ENCODE measurements around the gene RPL41.
A peak's percentile ranks its signal among the peaks of the same experiment; 100 is the strongest.
"Not testable (repeated sequence)": the region's sequence is repeated elsewhere in the genome, so short reads cannot be mapped to it uniquely, and the experiment has no call there.

The RPL41 gene

DNA sequence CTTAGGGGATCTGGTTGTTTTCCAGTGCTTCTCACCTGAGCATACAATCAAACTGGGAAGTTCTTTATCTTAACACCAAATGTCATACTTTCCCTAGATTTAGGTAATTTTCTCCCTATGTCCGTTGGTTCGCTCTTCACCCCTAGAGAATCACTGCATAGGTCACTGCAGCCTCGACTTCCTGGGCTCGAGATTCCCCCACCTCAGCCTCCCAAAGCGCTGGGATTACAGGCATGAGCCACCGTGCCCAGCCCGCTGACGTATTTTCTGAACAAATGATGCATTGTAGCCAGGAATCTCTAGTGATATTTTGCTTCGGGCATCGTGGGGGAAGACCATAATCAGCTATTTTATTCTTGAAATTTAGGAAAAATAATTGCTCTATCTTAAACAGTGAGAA lies 1.1 kb upstream of the RPL41 start:
- Histone ChIP-seq H3K27me3 (ENCODE audit: control insufficient read depth in 2 of 2, insufficient read depth in 2 of 2, low read length in 2 of 2) (no peaks in the 10 kb centered on the region), H3K9ac (ENCODE audit: low read depth in 1 of 2, low read length in 2 of 2) (peak overlapping the region; percentile 91 to 99), H3K36me3 (ENCODE audit: control insufficient read depth in 2 of 2, insufficient read depth in 2 of 2, low read length in 2 of 2) (peaks cover 21 to 31% of the 10 kb centered on the region in 2 donors), H3K9me3 (ENCODE audit: control insufficient read depth in 2 of 2, low read length in 2 of 2) (no peaks in the 10 kb centered on the region), H3K4me1 (ENCODE audit: control insufficient read depth in 2 of 2, insufficient read depth in 2 of 2, low read length in 2 of 2) (peaks cover 18 to 20% of the 10 kb centered on the region in 2 donors), H3K4me3 (ENCODE audit: low read length in 2 of 2) (peak overlapping the region; percentile 82 to 92), H3K27ac (ENCODE audit: low read depth in 2 of 2, low read length in 2 of 2) (peak overlapping the region in 1 of 2 donors; percentile 96)

DNA sequence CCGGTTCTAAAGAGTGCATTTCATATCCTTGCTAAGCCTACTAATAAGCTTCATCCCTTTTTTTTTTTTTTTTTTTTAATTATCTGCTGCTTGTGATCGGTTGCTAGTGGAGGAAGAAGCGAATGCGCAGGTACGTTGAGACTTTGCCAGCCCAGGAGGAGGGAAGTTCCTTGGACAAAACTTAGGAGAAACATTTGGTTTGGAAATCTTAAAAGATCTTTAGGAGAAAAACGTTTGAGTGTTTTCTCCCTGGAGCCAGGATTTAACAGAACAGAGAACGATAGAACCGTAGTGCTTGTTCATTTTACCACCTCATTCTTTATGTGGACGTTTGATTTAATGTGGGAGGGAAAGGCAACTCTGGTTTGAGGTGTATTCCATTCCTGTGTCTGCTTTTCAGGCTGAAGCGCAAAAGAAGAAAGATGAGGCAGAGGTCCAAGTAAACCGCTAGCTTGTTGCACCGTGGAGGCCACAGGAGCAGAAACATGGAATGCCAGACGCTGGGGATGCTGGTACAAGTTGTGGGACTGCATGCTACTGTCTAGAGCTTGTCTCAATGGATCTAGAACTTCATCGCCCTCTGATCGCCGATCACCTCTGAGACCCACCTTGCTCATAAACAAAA lies 761 bp downstream of the RPL41 start:
- Histone ChIP-seq H3K9ac (ENCODE audit: low read depth in 1 of 2, low read length in 2 of 2) (peak overlapping the region; percentile 97 to 99), H3K4me3 (ENCODE audit: low read length in 2 of 2) (peak overlapping the region; percentile 87 to 92), H3K36me3 (ENCODE audit: control insufficient read depth in 2 of 2, insufficient read depth in 2 of 2, low read length in 2 of 2) (peaks cover 12 to 30% of the 10 kb centered on the region in 2 donors)

DNA sequence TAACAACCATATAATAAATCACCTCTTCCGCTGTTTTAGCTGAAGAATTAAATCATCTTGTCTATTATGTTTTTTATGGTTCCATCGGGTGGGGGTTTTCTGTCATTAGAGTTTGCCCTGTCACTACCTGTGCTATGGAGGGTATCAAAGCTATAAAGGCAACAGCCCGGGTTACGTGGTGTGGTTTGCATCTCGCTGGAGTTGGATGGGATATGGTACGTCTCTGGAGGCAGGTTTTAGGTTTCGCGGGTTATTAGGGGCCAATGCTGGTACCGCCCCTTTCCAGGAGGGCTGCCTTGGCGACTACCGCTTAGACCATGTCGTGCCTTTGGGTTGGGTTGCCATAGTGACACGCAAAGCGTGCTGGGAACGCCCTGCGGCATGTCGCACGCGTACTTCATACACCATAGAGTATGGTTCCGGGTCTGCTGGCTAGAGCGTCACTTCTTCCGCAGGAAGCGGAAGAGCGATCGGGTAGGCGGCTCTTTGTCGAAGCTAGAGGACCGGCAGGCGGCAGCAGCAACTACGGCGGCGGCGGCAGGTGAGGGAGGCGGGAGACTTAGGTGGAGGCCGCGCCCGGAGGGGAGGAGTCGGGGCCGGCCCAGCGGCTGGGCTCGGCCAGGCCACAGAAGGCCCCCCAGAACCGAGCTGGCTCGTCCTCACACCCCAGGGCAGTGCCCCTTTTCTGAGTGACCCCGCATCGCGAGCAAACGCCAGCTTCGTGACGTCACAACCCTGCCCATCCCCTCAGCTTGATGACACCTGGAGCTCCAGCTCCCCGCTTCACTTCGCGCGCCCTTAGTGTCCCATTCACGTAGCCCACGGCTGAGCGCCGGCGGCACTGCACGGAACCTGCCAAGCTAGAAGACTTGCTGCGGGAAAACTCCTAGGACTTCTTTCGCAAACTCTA lies 1.6 kb downstream of the RPL41 start, which contains the start of gene ZC3H10:
Gene ZC3H10, plus strand, starts transcription at position 489 of the 910 bp plus-strand sequence. CDS start 2,297 bp downstream, outside the sequence.
- Histone ChIP-seq H3K27ac (ENCODE audit: low read depth in 2 of 2, low read length in 2 of 2) (peak within 1 kb of the TSS; percentile 95 to 96), H3K9ac (ENCODE audit: low read depth in 1 of 2, low read length in 2 of 2) (peak within 1 kb of the TSS; percentile 97 to 99), H3K27me3 (ENCODE audit: control insufficient read depth in 2 of 2, insufficient read depth in 2 of 2, low read length in 2 of 2) (no peaks in the 10 kb centered on the region), H3K4me1 (ENCODE audit: control insufficient read depth in 2 of 2, insufficient read depth in 2 of 2, low read length in 2 of 2) (peaks cover 18 to 20% of the 10 kb centered on the region in 2 donors), H3K4me3 (ENCODE audit: low read length in 2 of 2) (peak within 1 kb of the TSS; percentile 87 to 92), H3K36me3 (ENCODE audit: control insufficient read depth in 2 of 2, insufficient read depth in 2 of 2, low read length in 2 of 2) (peaks cover 11 to 27% of the 10 kb centered on the region in 2 donors), H3K9me3 (ENCODE audit: control insufficient read depth in 2 of 2, low read length in 2 of 2) (no peaks in the 10 kb centered on the region)

More for the DNA sequence above, 761 bp downstream of the RPL41 start:
- Histone ChIP-seq H3K4me1 (ENCODE audit: control insufficient read depth in 2 of 2, insufficient read depth in 2 of 2, low read length in 2 of 2) (peaks cover 18 to 20% of the 10 kb centered on the region in 2 donors), H3K27ac (ENCODE audit: low read depth in 2 of 2, low read length in 2 of 2) (peak overlapping the region; percentile 95 to 96)
- not testable (repeated sequence) for H3K9me3 ChIP-seq (ENCODE audit: control insufficient read depth in 2 of 2, low read length in 2 of 2); H3K27me3 ChIP-seq (ENCODE audit: control insufficient read depth in 2 of 2, insufficient read depth in 2 of 2, low read length in 2 of 2)

- peak overlapping the region; percentile 95 to 96 for H3K27ac ChIP-seq (ENCODE audit: low read depth in 2 of 2, low read length in 2 of 2)
- H3K9ac ChIP-seq (ENCODE audit: low read depth in 1 of 2, low read length in 2 of 2): peak overlapping the region; percentile 75 to 97
- H3K4me1 ChIP-seq (ENCODE audit: control insufficient read depth in 2 of 2, insufficient read depth in 2 of 2, low read length in 2 of 2): peaks cover 18 to 20% of the 10 kb centered on the region in 2 donors
- peaks cover 8 to 22% of the 10 kb centered on the region in 2 donors for H3K36me3 ChIP-seq (ENCODE audit: control insufficient read depth in 2 of 2, insufficient read depth in 2 of 2, low read length in 2 of 2)
- peak overlapping the region; percentile 82 to 87 for H3K4me3 ChIP-seq (ENCODE audit: low read length in 2 of 2)
- no peaks in the 10 kb centered on the region for H3K27me3 ChIP-seq (ENCODE audit: control insufficient read depth in 2 of 2, insufficient read depth in 2 of 2, low read length in 2 of 2)
- no peaks in the 10 kb centered on the region for H3K9me3 ChIP-seq (ENCODE audit: control insufficient read depth in 2 of 2, low read length in 2 of 2)
Observed at GRCh38 chr12:56118688-56119357, 2.4 kb downstream of the RPL41 start.

DNA sequence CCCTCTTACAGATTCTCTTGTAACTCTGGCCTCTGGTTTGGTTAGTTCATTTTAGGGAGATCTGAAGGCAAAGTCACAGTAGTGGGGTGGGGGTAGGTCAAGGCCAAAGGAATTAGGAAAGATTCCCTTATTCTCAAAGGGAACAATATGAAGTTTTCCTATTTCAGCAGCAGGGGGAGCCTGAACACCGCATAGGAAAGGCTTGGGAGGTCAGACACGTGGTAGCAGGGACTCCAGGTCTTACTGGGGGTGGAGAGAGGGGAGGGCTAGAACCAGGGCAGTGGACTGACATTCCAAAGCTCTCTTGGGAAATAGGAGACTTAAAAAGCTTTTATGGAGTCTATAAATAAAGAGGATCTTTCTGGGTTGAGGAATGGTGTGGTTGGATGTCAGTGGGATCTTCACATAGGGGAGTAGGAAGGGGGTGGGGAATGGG lies 2.9 kb downstream of the RPL41 start:
- Histone ChIP-seq H3K4me1 (ENCODE audit: control insufficient read depth in 2 of 2, insufficient read depth in 2 of 2, low read length in 2 of 2) (peaks cover 18 to 20% of the 10 kb centered on the region in 2 donors), H3K27me3 (ENCODE audit: control insufficient read depth in 2 of 2, insufficient read depth in 2 of 2, low read length in 2 of 2) (no peaks in the 10 kb centered on the region), H3K36me3 (ENCODE audit: control insufficient read depth in 2 of 2, insufficient read depth in 2 of 2, low read length in 2 of 2) (peaks cover 7 to 19% of the 10 kb centered on the region in 2 donors), H3K9me3 (ENCODE audit: control insufficient read depth in 2 of 2, low read length in 2 of 2) (no peaks in the 10 kb centered on the region), H3K4me3 (ENCODE audit: low read length in 2 of 2) (peak overlapping the region; percentile 82 to 87), H3K9ac (ENCODE audit: low read depth in 1 of 2, low read length in 2 of 2) (peak overlapping the region in 1 of 2 donors; percentile 97), H3K27ac (ENCODE audit: low read depth in 2 of 2, low read length in 2 of 2) (peak overlapping the region; percentile 35 to 96)

DNA sequence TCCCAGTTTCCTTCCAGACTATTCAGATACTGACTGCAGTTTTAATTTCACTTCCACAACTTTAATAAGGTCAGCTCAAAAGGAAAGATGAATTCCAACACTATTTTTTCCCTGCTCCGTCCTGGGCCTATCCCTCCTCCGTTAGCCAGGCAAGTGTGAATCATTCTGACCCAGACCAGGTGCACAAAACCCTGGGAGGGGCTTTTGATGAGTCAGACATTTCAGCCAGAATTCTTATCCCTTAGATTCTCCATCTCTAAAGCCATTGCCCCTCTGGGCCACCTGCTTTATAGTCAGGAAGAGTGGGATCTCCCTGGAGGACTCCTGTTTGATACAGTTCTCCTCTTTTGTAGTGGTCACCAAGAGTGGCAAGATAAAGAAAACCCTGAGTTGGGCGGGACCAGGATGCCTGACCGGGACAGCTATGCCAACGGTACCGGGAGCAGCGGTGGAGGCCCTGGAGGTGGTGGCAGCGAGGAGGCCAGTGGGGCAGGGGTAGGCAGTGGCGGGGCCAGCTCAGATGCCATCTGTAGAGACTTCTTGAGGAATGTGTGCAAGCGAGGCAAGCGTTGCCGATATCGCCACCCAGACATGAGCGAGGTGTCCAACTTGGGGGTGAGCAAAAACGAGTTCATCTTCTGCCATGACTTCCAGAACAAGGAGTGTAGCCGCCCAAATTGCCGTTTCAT lies 3.9 kb downstream of the RPL41 start:
- Histone ChIP-seq H3K4me1 (ENCODE audit: control insufficient read depth in 2 of 2, insufficient read depth in 2 of 2, low read length in 2 of 2) (peaks cover 18 to 20% of the 10 kb centered on the region in 2 donors), H3K27me3 (ENCODE audit: control insufficient read depth in 2 of 2, insufficient read depth in 2 of 2, low read length in 2 of 2) (no peaks in the 10 kb centered on the region), H3K27ac (ENCODE audit: low read depth in 2 of 2, low read length in 2 of 2) (peak overlapping the region in 1 of 2 donors; percentile 20), H3K9ac (ENCODE audit: low read depth in 1 of 2, low read length in 2 of 2) (peak overlapping the region in 1 of 2 donors; percentile 3), H3K9me3 (ENCODE audit: control insufficient read depth in 2 of 2, low read length in 2 of 2) (no peaks in the 10 kb centered on the region), H3K4me3 (ENCODE audit: low read length in 2 of 2) (no peak overlapping the region), H3K36me3 (ENCODE audit: control insufficient read depth in 2 of 2, insufficient read depth in 2 of 2, low read length in 2 of 2) (peaks cover 7 to 19% of the 10 kb centered on the region in 2 donors)

GRCh38 chr12:56121204-56121870 lies 4.9 kb downstream of the RPL41 start:
- Histone ChIP-seq H3K9ac (ENCODE audit: low read depth in 1 of 2, low read length in 2 of 2) (no peak overlapping the region), H3K27me3 (ENCODE audit: control insufficient read depth in 2 of 2, insufficient read depth in 2 of 2, low read length in 2 of 2) (no peaks in the 10 kb centered on the region), H3K4me3 (ENCODE audit: low read length in 2 of 2) (no peak overlapping the region), H3K9me3 (ENCODE audit: control insufficient read depth in 2 of 2, low read length in 2 of 2) (no peaks in the 10 kb centered on the region), H3K36me3 (ENCODE audit: control insufficient read depth in 2 of 2, insufficient read depth in 2 of 2, low read length in 2 of 2) (peaks cover 7 to 19% of the 10 kb centered on the region in 2 donors), H3K4me1 (ENCODE audit: control insufficient read depth in 2 of 2, insufficient read depth in 2 of 2, low read length in 2 of 2) (peaks cover 23 to 28% of the 10 kb centered on the region in 2 donors), H3K27ac (ENCODE audit: low read depth in 2 of 2, low read length in 2 of 2) (no peak overlapping the region)

DNA sequence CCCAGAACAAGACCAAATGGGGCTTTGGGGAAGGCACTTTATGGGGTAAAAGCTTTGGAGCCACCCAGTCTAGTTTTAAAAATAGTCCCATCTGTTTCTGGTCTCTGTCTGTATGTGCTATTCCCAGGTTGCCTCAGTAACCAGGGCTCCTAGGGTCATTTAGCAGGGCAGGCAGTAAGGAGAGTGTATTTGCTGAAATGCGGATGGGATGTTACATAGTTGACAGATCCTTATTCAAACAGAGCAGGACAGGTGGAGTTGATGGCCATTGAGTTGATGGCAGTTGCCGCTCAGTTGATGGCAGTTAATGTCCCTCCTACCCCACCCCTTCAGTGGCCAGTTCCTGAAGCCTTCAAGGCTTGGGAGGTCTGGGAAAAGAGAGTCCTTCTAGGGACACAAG lies 6.2 kb downstream of the RPL41 start:
- Histone ChIP-seq H3K9me3 (ENCODE audit: control insufficient read depth in 2 of 2, low read length in 2 of 2) (no peaks in the 10 kb centered on the region), H3K27ac (ENCODE audit: low read depth in 2 of 2, low read length in 2 of 2) (no peak overlapping the region), H3K4me3 (ENCODE audit: low read length in 2 of 2) (no peak overlapping the region), H3K36me3 (ENCODE audit: control insufficient read depth in 2 of 2, insufficient read depth in 2 of 2, low read length in 2 of 2) (peaks cover 7 to 19% of the 10 kb centered on the region in 2 donors), H3K4me1 (ENCODE audit: control insufficient read depth in 2 of 2, insufficient read depth in 2 of 2, low read length in 2 of 2) (peaks cover 33 to 41% of the 10 kb centered on the region in 2 donors), H3K27me3 (ENCODE audit: control insufficient read depth in 2 of 2, insufficient read depth in 2 of 2, low read length in 2 of 2) (no peaks in the 10 kb centered on the region), H3K9ac (ENCODE audit: low read depth in 1 of 2, low read length in 2 of 2) (no peak overlapping the region)

DNA sequence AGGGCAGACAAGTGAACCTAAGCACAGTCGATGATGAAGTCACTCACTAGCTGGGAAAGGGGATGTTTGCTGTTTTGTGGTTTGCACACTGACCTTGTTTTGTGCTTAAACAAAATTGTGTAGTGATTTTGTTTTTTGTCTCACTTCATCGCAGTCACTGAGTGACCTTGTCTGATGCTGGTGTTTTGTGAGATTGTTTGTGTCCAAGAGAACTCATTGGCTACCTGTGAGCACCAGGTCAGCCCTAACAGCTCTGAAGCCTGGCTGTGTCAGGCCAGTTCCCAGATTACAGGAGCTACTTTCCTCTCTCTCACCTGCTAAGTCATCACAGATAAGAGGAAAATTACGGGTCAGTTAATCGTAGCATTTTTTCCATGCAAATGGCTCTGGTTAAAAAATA lies 7.7 kb downstream of the RPL41 start:
- Histone ChIP-seq H3K27ac (ENCODE audit: low read depth in 2 of 2, low read length in 2 of 2) (peak overlapping the region in 1 of 2 donors; percentile 23), H3K9ac (ENCODE audit: low read depth in 1 of 2, low read length in 2 of 2) (no peak overlapping the region), H3K4me1 (ENCODE audit: control insufficient read depth in 2 of 2, insufficient read depth in 2 of 2, low read length in 2 of 2) (peaks cover 26 to 36% of the 10 kb centered on the region in 2 donors), H3K27me3 (ENCODE audit: control insufficient read depth in 2 of 2, insufficient read depth in 2 of 2, low read length in 2 of 2) (no peaks in the 10 kb centered on the region), H3K36me3 (ENCODE audit: control insufficient read depth in 2 of 2, insufficient read depth in 2 of 2, low read length in 2 of 2) (peaks cover 7 to 19% of the 10 kb centered on the region in 2 donors), H3K4me3 (ENCODE audit: low read length in 2 of 2) (no peak overlapping the region), H3K9me3 (ENCODE audit: control insufficient read depth in 2 of 2, low read length in 2 of 2) (no peaks in the 10 kb centered on the region)
